H7 (cell line): ENCODE results near the gene GNPAT. TPM values are rescaled to one million over a fixed set of nuclear protein-coding genes. Genes with fewer than 3 reads are reported as not detected.
"Not testable (repeated sequence)": the region's sequence is repeated elsewhere in the genome, so short reads cannot be mapped to it uniquely, and the experiment has no call there.

Source experiments
- DNase-seq: peaks from one replicate; pipeline ENCODE4 v3.0.0; 2012
- H3K27me3 ChIP-seq: 2 replicates; pipeline ENCODE4 v1.6.0; 2011; ENCODE audit warnings: mild to moderate bottlenecking, low read length; ENCODE audit not compliant: control insufficient read depth, insufficient read depth
- H3K36me3 ChIP-seq: replicated peaks from 2 replicates; pipeline ENCODE4 v1.5.1; 2011; ENCODE audit warnings: low read length; ENCODE audit not compliant: control insufficient read depth, insufficient read depth
- H3K4me3 ChIP-seq: 2 replicates; pipeline ENCODE4 v1.5.1; 2011; ENCODE audit warnings: low read depth, mild to moderate bottlenecking, control low read depth, low read length, moderate library complexity; ENCODE audit not compliant: insufficient read depth
- total RNA-seq: library from RNA; depleted of rRNA; stranded (reverse); fragments of >200 nt; shearing (Covaris generic); gene quantifications from 2 replicates; pipeline ENCODE4 v1.2.3, GENCODE V29; 2014

The GNPAT gene
- total RNA-seq, 1 experiment from 2014 or later = 96.4 TPM

GRCh38 chr1:231207437-231207836 lies 33.6 kb upstream of the GNPAT start:
- no peak overlapping the region for H3K4me3 ChIP-seq
- no peaks in the 10 kb centered on the region for H3K36me3 ChIP-seq
- peaks cover 43% of the 10 kb centered on the region for H3K27me3 ChIP-seq
- DNase-seq = peak; percentile 13

DNA sequence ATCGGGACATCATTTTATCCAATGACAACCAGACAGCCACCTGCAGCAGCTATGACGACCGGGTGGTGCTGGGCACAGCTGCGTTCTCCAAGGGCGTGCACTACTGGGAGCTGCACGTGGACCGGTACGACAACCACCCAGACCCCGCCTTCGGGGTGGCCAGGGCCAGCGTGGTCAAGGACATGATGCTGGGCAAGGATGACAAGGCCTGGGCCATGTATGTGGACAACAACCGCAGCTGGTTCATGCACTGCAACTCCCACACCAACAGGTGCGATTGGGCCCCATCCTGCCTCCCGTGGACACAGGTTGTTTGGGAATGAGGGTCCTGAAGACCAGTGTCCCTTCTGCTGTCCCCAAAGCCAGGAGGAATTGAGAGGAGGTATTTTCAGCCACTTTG lies 32.0 kb upstream of the GNPAT start:
- Histone ChIP-seq H3K36me3 (no peaks in the 10 kb centered on the region), H3K4me3 (no peak overlapping the region), H3K27me3 (peaks cover 53% of the 10 kb centered on the region)
- DNase-seq = no peak

DNA sequence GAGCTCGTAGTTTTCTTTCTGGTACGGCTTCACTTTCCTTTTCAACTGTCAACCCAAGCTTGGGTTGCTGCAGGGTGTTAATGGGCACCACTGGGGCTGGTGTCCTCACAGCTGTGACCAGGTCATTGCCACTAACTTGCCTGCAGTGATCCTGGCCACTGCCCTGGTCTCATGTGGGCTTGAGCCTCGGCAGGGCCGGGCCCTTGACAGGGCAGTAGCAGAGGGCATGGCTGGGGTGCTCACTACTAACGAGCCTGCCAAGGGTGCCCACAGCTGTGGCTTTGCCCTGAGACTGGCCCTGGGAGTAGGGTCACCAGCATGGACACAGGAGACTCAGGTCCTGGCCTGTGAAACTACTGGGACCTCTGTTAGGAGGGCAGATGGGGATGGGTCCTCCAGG lies 31.5 kb upstream of the GNPAT start:
- H3K36me3 ChIP-seq = no peaks in the 10 kb centered on the region
- peaks cover 52% of the 10 kb centered on the region for H3K27me3 ChIP-seq
- no peak overlapping the region for H3K4me3 ChIP-seq
- peak; percentile 8 for DNase-seq

GRCh38 chr1:231210126-231210525 lies 30.9 kb upstream of the GNPAT start:
- peak; percentile 22 for DNase-seq
- no peak overlapping the region for H3K4me3 ChIP-seq
- H3K27me3 ChIP-seq = peaks cover 58% of the 10 kb centered on the region
- H3K36me3 ChIP-seq = no peaks in the 10 kb centered on the region

DNA sequence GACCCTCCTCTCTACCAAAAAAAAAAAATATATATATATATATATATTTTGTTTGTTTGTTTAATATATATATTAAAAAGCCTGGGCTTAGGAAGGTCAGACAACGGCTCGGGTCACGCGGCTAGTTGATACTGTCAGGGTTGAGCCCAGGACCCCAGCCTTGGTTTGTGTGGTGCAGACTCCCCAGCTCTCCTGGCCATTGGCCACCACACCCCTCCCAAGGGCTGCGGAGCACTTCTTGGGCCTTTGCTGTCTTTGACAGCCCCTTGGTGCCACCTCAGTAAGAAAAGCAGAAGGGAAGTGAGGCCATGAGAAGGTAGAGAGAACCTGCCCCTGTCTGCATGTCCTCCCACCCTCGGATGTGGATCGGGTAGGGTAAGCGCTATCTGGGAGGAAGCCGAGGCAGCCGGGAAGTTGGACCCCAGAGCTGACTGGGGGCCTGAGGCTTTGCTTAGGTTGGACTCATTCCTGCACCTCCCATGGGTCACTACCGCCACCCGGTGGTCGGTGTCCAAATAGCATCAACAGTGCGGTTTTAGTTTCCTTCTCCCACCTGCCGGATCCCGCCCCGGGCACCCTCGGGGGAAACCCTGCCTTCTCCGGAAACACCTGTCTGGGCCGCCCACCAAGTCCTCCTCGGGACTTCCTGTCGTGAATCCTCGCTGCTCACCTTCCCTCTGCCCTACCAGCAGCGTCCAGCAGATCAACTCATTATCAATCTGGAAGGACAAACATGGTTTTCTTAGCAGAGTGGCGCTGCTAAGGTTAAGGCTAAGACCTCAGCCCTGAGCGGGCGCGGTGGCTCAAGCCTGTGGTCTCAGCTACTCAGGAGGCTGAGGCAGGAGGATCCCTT lies 29.8 kb upstream of the GNPAT start:
- peak; percentile 94 for DNase-seq
- H3K36me3 ChIP-seq = no peaks in the 10 kb centered on the region
- H3K27me3 ChIP-seq = peaks cover 69% of the 10 kb centered on the region

GRCh38 chr1:231212301-231212700 lies 28.7 kb upstream of the GNPAT start:
- DNase-seq = peak; percentile 21
- H3K27me3 ChIP-seq = peaks cover 78% of the 10 kb centered on the region
- H3K36me3 ChIP-seq, H3K4me3 ChIP-seq: not testable (repeated sequence)

More for the DNA sequence above, 29.8 kb upstream of the GNPAT start:
- H3K4me3 ChIP-seq = 0 out of 2 replicates have a peak overlapping the region, but pooled peaks have one; percentile 2

DNA sequence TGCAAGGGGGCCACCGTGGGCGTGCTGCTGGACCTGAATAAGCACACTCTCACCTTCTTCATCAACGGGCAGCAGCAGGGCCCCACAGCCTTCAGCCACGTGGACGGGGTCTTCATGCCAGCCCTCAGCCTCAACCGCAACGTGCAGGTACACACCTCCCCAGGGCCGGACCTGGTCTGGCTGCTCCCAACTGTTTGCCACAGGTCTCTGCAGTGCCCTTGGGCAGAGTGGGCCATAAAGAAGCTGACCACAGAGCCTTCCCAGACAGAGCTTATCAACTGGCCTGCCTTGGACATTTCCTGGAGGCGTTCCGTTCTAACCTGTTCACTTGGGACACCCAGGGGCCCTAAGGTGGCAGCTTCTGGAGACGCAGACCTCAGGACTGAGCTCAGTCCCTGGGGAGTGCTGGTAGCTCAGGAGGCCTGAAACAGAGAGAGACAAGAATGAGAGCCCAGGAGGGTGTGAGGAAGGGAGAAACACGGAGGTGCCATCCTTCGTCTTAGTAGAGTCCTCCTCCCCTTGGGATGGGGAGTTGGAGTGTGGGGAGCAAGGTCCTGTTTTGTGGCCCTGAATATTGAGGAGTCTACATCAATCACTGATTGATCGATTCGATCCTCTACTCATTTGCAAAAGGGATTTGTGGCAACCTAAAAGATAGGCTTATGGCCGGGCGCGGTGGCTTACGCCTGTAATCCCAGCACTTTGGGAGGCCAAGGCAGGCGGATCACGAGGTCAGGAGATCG lies 27.0 kb upstream of the GNPAT start:
- DNase-seq = peak; percentile 11
- H3K27me3 ChIP-seq = peaks cover 81% of the 10 kb centered on the region
- H3K4me3 ChIP-seq = no peak overlapping the region
- no peaks in the 10 kb centered on the region for H3K36me3 ChIP-seq

GRCh38 chr1:231214918-231215680 lies 25.9 kb upstream of the GNPAT start:
- H3K27me3 ChIP-seq = peaks cover 72% of the 10 kb centered on the region
- DNase-seq = peak; percentile 38

DNA sequence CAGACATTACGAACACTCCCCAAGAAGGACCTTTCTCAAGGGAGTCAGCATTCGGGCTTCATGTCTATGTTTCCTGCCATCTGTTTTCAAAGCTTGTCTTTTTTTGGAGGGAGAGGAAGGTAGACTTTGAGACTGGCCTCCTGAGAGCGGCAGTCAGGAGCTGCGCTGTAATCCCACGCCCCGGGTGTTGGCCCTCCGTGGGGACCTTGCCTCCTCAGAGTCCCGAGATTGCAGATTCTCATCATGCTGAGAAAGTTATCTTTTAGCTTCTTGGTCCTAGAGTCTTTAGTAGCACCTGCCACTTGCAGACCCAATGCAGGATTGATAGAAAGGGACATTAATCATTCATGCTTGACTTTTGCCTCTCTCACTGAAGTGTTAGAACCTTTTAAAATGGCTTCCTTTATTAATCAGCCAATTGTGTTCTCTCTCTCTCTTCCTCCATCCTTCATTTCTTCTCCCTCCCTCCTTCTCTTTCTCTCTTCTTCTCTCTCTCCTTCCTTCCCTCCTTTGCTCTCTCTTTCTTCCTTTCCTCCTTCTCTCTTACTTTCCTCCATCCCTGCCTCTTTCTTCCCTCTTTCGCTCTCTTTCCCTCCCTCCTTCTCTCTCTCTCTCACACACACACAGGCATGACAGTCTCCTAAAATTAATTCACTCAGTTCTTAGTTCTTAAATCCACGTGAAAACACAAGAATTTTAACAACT lies 25.2 kb upstream of the GNPAT start:
- H3K4me3 ChIP-seq = no peak overlapping the region
- H3K27me3 ChIP-seq = peaks cover 67% of the 10 kb centered on the region
- peak; percentile 30 for DNase-seq
- H3K36me3 ChIP-seq = no peaks in the 10 kb centered on the region

More at GRCh38 chr1:231214918-231215680, 25.9 kb upstream of the GNPAT start:
- Histone ChIP-seq H3K36me3 (no peaks in the 10 kb centered on the region), H3K4me3 (no peak overlapping the region)

DNA sequence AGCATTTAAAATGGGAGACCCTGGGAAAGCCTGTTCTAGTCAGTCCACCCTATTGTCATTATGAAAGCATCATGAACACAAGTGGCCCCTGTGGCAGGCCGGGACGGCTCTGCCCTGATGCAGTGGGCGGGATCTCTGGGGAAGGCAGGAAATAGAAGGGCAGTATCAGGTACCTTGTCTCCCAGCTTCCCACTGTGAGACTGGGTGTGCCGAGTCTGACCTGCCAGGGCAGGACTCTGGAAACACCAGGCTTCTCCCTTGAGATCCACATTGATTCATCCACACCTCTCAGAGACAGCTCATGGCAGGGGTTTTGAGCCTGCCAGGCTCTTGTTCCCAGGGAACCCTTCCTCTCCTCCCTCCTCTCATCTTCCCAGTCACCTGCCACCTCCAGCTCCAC lies 24.5 kb upstream of the GNPAT start:
- no peak overlapping the region for H3K4me3 ChIP-seq
- H3K36me3 ChIP-seq = no peaks in the 10 kb centered on the region
- peaks cover 62% of the 10 kb centered on the region for H3K27me3 ChIP-seq
- peak; percentile 69 for DNase-seq

- peaks cover 58% of the 10 kb centered on the region for H3K27me3 ChIP-seq
- peak; percentile 29 for DNase-seq
- H3K4me3 ChIP-seq = no peak overlapping the region
Measured at GRCh38 chr1:231217056-231217455, 24.0 kb upstream of the GNPAT start.

GRCh38 chr1:231218078-231218477 lies 22.9 kb upstream of the GNPAT start:
- DNase-seq = no peak
- H3K27me3 ChIP-seq = peaks cover 51% of the 10 kb centered on the region
- no peak overlapping the region for H3K4me3 ChIP-seq
- H3K36me3 ChIP-seq = no peaks in the 10 kb centered on the region

More at GRCh38 chr1:231217056-231217455, 24.0 kb upstream of the GNPAT start:
- no peaks in the 10 kb centered on the region for H3K36me3 ChIP-seq

- DNase-seq = no peak
- H3K27me3 ChIP-seq = peaks cover 37% of the 10 kb centered on the region
- H3K4me3 ChIP-seq = no peak overlapping the region
- H3K36me3 ChIP-seq = no peaks in the 10 kb centered on the region
Measured at GRCh38 chr1:231219422-231220401, 21.3 kb upstream of the GNPAT start.
